Stimulated activated CD4-positive, alpha-beta T cell treated with anti-CD3 and anti-CD28 coated beads, Interleukin-12 subunit alpha, Interleukin-12 subunit beta, amount 100 ng/mL, for 4 hours (primary cell): ENCODE results near the gene CXCL12.

Source experiments
- DNase-seq: peaks from one replicate; pipeline ENCODE4 v3.0.0-alpha.2; 2020

CXCL12 gene

DNA sequence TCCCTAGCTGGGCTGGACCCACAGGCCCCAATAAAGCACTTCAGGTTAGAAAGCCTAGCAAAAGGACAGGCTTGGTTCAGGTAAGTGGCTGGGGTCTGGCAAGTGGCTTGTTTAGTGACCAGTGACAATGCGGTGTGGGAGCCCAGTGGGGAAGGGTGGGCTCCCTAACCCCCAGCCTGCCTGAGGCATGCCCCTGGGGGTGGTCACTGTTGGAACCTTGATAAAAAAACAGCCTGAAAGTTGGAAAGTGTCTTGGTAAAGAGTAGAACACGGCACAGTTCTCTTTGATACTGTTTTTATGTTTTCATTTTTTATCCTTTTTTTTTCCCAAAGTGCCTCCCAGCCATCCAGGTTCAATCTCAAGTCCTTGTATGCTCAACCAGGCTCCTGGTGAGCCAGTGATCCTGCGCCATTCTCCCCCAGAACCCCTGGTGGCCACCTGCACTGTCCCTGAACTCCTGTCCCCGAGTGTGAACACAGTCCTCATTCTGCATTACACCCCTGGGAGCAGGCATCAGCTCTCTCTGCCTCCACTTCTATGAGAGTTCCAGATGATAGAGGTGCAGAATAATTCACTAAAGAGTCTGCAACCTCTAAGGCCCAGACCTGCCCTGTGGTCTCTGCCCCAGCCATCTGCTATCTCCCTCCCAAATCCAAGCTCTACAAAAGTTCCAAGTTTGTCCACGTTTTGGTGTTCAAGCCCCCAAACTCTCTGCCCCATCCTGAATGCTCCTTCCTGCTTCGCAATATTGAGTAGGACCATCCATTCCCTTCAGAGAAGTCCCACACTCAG lies 15.0 kb upstream of the CXCL12 start:
- no peak for DNase-seq

- DNase-seq, result no peak
Observed at GRCh38 chr10:44398747-44399658, 14.1 kb upstream of the CXCL12 start.

DNA sequence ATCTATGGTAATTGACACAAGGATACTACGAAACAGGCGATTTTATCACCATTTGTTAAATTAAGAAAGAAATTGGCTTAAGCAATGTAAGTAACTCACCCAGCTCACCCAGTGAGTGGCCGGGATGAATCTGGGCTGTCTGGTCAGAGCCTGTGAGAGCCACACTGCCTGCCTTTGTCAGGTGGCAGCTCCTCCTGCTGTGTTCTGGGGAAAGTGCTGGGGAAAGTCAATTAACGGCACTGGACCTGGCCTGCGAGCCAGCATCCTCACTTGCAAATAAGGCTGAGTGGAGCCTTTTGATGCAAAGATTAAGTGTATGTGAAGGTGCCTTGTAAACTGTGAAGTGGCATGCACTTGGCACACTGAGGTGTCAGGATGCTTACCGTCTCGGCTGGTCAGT lies 13.4 kb upstream of the CXCL12 start:
- no peak for DNase-seq

GRCh38 chr10:44397476-44398225 lies 12.8 kb upstream of the CXCL12 start:
- no peak for DNase-seq

GRCh38 chr10:44396671-44397191 lies 11.8 kb upstream of the CXCL12 start:
- DNase-seq, result no peak

- no peak for DNase-seq
Observed at GRCh38 chr10:44395902-44396670, 11.2 kb upstream of the CXCL12 start.

DNA sequence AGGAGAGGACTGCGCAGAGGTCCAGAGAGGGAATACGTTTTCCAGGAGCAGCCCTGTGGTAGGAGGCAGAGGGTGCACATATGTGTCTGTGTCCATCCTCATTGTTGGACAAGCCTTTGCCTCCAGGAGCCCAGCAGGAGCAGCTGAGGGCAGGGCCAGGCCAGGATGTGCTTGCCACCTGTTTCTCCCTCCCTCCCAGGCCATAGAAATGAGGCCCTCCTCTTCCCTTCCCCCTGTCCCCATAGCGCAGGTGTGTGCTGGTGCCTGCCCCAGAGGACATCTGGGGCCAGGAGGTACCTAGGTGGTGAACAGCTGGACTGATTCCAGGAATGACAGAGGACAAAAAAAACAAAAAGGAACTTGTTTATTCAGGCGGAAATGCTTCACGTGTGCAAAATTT lies 10.5 kb upstream of the CXCL12 start:
- no peak for DNase-seq

DNA sequence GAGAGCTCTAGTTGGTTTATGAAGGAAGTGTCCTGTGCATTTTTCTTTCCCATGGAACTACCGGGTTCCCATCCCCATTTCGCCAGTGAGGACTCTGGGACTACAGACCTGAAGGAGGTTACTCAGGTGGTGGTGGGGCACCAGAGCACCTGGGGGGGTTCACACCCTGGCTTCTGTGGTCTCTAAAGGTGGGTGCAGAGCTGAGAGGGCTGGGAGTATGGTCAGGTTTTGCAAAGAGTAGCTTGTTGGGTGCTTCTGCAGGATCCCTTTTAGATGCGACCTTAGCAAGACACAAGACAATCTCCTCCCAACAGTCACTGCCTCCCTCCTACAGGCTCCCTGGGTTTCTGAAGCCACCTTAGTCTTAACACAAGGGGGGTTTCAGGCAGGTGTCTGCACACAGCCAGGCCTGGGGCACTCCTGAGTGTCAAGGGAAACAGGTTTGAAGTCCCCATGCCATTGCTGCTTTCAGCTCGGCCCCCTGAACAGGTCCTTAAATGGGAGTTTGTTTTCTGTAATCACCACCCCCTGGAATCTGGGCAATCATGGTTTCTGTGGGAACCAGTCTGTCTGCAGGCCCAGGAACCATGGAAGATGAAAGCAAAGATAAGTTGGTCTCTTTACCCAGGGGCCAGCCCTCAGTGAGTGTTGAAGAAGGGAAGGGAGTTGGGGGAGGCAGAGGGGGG lies 9.9 kb upstream of the CXCL12 start:
- no peak for DNase-seq

DNA sequence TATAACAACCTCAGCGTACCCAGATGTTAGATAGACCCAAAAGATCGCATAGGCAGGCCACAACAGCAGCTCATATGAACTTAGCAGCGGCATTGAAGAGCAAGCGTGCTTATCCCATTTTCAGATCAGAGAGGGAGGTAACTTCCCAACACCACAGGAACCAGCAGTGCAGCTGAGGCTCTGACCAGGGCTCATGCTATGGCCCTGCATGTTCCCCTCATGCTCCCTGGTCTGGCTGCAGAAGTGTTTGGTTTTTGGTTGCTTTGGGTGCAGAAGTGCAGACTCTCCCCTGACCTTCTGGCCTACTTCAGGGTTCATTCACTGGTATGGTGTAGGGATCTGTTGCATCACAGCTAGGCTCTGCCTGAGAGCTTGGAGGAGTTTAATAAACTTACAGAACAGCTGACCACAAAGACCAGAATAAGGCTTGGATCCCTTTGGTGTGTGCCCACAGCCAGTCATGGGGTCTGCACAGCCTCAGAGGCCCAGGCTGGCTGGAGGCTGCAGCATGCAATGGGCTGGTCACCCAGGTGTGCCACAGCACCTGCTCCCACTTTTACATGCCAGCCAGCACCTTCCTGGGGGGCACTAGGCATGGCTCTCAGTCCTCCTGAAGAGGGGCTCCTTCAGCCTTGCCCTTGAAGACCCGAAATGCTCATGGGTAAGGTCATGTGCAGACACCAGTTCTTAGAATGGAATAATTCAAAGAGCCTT lies 9.1 kb upstream of the CXCL12 start:
- DNase-seq, result no peak

GRCh38 chr10:44393051-44393630 lies 8.2 kb upstream of the CXCL12 start:
- no peak for DNase-seq

DNA sequence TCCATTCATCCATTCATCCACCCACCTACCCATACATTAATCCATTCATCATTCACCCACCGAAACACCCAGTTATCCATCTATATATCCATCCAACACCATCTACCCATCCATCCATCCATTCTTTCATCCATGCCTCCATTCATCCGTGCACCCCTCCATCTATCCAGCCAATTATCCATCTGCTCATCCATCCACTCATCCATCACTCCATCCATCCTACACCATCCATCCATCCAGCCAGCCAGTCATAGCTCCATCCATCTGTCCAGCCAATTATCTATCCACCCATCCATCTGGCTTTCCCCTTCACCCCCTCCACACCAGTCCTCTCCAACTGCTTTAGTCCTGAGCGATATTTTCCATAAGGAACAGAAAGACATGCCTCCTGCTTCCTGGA lies 7.5 kb upstream of the CXCL12 start:
- DNase-seq, result no peak

- no peak for DNase-seq
Observed at GRCh38 chr10:44391981-44392380, 7.1 kb upstream of the CXCL12 start.

DNA sequence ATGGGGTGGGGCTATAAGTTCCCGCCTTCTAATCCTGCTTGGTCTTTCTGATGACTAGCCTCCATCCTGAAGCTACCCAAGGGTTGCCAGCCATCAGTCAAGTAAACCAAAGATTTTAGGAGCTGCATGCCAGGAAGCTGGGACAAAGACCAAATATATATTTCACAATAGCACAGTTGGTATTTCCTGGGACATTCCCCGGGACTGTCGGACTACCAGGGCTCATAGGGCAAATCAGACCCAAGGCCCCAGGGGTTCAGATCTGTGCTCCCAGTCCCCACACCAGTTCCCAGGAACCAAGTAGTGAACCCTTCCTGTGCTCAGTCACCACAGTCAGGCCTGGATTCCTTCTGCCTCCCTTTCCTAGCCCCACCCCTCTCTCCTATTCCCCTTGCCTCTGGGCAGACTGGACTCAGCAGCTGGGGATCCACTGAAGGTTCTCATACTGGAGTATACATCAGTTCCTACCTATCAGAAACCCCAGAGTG lies 5.7 kb upstream of the CXCL12 start:
- DNase-seq, result no peak

- DNase-seq, result no peak
Observed at GRCh38 chr10:44389556-44389955, 4.7 kb upstream of the CXCL12 start.

DNA sequence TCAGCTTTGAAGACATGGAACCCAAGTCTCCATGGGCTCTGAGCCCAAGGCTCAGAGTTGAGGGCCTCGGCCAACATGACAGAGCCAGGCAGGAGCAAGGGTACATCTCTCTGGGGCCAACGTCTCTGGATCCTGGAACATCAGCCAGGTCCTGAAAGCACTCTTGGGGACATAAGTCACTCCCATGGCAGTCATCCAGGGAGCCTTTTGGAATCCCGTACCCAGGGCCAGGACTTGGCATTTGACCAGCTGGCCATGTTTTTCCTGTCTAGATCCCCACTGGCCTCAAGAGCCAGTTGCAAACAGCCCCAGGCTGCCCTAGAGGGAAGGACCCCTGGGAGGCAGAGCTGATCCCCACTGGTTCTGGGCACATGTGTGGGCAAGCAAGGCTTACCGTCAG lies 4.3 kb upstream of the CXCL12 start:
- no peak for DNase-seq

- DNase-seq, result no peak
Observed at GRCh38 chr10:44388641-44389040, 3.7 kb upstream of the CXCL12 start.

- no peak for DNase-seq
Observed at GRCh38 chr10:44387853-44388251, 3.0 kb upstream of the CXCL12 start.

DNA sequence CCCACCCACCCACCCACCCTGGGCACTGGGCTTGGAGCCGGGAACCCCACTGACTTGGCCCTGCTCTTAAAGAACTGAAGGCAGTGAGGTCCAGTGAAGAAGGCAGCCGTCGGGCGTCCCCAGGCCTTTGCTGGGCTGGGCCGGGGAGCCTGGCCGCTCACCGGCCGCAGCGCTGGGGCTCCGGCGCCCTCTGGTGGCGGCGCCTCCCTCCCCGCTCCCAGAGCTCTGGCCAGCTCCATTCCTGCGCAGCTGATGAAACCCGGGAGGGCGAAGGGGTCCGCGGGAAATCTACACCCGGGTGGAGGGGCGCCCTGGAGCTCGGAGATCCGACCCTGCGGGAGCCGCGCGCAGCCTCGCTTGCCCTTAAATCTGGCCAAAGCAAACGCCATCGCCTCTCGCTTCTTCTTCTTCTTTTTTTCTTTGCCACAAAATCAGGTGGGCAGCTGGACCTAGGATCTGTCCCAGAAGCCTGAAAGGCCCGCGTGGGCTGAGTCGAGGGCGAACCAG lies 1.7 kb upstream of the CXCL12 start:
- DNase-seq, result peak; percentile 36

DNA sequence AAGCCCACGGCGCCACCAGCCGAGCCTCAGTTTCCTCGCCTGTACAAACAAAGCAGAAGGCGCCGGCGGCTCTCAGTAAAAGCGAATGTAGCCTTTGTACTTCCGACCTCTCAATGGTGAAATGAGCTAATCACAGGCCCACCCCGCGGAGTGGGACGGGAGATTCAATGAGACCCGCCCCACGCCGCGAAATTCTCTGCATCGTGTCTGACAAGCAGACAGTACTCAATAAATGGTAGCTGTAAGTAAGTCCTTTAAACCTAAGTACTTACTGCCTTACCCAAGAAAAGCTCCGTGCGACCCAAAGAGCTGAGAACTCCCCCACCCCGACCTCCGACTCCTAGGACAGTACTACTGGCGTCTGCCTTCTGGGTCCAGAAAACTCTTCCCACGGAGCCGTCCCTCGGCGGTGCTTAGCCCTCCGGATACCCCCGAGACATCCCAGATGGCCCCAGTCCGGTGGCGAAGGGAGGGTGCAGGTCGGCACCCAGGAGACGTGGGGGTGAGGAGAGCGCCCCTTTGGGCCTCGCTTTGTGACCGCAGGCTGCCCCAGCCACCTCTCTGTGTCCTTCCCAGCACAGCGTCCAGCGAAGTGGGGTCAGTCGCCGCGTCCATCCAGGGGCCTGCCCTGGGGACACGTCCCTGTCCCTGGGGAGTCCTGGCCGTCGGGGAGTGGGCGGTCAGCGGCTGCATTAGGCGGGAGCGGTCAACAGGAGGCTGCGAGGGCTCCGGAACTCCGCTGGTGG lies 972 bp upstream of the CXCL12 start:
- no peak for DNase-seq
